GM23338 (cell line): ENCODE results near the gene CD74.

Source experiments
- CREB1 ChIP-seq: fragments of 250-450 bp; sonication (Bioruptor Pico); IDR thresholded peaks from 2 replicates; pipeline ENCODE4 v1.5.0; 2020; ENCODE audit warnings: low read depth, mild to moderate bottlenecking, moderate library complexity
- EZH2 ChIP-seq: fragments of 200-600 bp; sonication (generic); IDR thresholded peaks from one replicate; pipeline ENCODE4 v1.8.0; 2017; ENCODE audit warnings: antibody characterized with exemption, mild to moderate bottlenecking, low read depth; ENCODE audit not compliant: unreplicated experiment
- EZH2phosphoT487 ChIP-seq: fragments of 200-600 bp; sonication (generic); IDR thresholded peaks from one replicate; pipeline ENCODE4 v1.8.1; 2018; ENCODE audit warnings: antibody characterized with exemption; ENCODE audit not compliant: unreplicated experiment
- NANOG ChIP-seq: IDR thresholded peaks from 2 replicates; pipeline ENCODE4 v1.6.1; 2016; ENCODE audit warnings: antibody characterized with exemption, borderline replicate concordance
- POLR2AphosphoS5 ChIP-seq: IDR thresholded peaks from 2 replicates; pipeline ENCODE4 v1.6.1; 2016; ENCODE audit warnings: antibody characterized with exemption, low read depth
- TF ChIP-seq, protein P1 (sequence below), 2 experiments: fragments of 200-600 bp in 1 of 2; sonication (generic) in 1 of 2; conservative IDR thresholded peaks; 2 replicates each; pipeline versions ENCODE4 v1.5.1 to v1.6.1; 2016 to 2017; ENCODE audit warnings: antibody characterized with exemption in 2 of 2, low read depth in 2 of 2, mild to moderate bottlenecking in 2 of 2, moderate library complexity in 1 of 2
- TF ChIP-seq, protein P2 (sequence below): IDR thresholded peaks from one replicate; pipeline ENCODE4 v1.6.1; 2018; ENCODE audit warnings: antibody characterized with exemption; ENCODE audit not compliant: unreplicated experiment

DNA sequence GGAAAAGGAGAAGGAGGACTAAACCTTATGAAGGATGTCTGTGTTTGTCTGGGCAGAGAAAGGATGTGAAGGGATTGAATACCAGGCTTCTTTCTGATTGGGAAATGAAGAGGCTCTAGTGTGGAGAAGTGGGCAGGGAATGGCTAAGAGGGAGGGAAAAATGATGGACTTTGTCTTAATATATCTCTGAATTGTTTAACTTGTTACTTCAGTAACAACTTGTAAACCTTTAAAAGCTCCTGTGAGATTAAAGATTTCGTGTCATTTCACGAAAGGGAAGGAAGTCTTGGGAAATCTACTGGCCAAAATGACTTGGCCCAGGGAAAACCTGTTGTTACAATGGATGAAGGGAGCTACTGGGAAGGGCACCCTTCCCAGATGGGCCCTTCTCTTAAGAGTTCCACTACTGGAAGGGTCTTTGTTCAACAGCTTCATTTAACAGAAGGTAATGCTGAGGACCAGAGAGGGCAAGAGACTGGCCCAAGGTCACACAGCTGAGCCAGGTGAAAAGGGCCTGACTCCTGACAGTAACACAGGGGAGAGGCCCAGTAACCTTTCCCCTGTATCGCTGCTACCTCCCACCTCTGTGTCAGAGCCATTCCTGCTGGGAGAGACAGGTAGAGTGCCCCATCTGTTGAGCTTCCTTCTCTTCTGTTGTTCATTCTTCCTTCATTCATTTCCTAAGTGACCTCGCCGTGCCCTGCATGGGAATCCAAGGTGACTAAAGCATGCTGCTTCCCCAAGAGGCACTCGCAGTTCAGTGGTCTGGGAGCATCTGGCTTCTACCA lies 60.3 kb downstream of the CD74 start:
- TF ChIP-seq, protein P1, sequence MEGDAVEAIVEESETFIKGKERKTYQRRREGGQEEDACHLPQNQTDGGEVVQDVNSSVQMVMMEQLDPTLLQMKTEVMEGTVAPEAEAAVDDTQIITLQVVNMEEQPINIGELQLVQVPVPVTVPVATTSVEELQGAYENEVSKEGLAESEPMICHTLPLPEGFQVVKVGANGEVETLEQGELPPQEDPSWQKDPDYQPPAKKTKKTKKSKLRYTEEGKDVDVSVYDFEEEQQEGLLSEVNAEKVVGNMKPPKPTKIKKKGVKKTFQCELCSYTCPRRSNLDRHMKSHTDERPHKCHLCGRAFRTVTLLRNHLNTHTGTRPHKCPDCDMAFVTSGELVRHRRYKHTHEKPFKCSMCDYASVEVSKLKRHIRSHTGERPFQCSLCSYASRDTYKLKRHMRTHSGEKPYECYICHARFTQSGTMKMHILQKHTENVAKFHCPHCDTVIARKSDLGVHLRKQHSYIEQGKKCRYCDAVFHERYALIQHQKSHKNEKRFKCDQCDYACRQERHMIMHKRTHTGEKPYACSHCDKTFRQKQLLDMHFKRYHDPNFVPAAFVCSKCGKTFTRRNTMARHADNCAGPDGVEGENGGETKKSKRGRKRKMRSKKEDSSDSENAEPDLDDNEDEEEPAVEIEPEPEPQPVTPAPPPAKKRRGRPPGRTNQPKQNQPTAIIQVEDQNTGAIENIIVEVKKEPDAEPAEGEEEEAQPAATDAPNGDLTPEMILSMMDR (conservative IDR thresholded peaks at IDR 0.05; ENCODE audit: low read depth in 2 of 2) = no peak
- TF ChIP-seq EZH2 = no peak
- no peak for TF ChIP-seq POLR2AphosphoS5
- no peak for TF ChIP-seq EZH2phosphoT487
- TF ChIP-seq CREB1 = no peak
- no peak for TF ChIP-seq NANOG
- TF ChIP-seq, protein P2, sequence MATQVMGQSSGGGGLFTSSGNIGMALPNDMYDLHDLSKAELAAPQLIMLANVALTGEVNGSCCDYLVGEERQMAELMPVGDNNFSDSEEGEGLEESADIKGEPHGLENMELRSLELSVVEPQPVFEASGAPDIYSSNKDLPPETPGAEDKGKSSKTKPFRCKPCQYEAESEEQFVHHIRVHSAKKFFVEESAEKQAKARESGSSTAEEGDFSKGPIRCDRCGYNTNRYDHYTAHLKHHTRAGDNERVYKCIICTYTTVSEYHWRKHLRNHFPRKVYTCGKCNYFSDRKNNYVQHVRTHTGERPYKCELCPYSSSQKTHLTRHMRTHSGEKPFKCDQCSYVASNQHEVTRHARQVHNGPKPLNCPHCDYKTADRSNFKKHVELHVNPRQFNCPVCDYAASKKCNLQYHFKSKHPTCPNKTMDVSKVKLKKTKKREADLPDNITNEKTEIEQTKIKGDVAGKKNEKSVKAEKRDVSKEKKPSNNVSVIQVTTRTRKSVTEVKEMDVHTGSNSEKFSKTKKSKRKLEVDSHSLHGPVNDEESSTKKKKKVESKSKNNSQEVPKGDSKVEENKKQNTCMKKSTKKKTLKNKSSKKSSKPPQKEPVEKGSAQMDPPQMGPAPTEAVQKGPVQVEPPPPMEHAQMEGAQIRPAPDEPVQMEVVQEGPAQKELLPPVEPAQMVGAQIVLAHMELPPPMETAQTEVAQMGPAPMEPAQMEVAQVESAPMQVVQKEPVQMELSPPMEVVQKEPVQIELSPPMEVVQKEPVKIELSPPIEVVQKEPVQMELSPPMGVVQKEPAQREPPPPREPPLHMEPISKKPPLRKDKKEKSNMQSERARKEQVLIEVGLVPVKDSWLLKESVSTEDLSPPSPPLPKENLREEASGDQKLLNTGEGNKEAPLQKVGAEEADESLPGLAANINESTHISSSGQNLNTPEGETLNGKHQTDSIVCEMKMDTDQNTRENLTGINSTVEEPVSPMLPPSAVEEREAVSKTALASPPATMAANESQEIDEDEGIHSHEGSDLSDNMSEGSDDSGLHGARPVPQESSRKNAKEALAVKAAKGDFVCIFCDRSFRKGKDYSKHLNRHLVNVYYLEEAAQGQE = no peak
